ENCODE results near the gene PBRM1.

- TF ChIP-seq CTCF (IDR thresholded peaks at IDR 0.05) = no peak
- TF ChIP-seq POLR2A (IDR thresholded peaks at IDR 0.05) = no peak
These were observed 51.9 kb downstream of the PBRM1 start for GRCh38 chr3:52633786-52634185.

Measured in thyroid gland (tissue), 4 donors.